Measurements from ENCODE around the gene GBF1. TPM values are rescaled to one million over a fixed set of nuclear protein-coding genes. Genes with fewer than 3 reads are reported as not detected.

Gene GBF1
- total RNA-seq, 1 experiment from 2014 or later: 23.7 TPM

- Histone ChIP-seq H3K4me2 (ENCODE audit: insufficient read depth, insufficient read length, low read length) (no peak overlapping the region), H2BK15ac (ENCODE audit: low read depth, low read length) (no peak overlapping the region), H4K20me1 (ENCODE audit: control insufficient read depth, insufficient read depth, insufficient read length) (no peaks in the 10 kb centered on the region), H3K4me1 (ENCODE audit: insufficient read depth, low read length) (no peaks in the 10 kb centered on the region), H2BK5ac (ENCODE audit: insufficient read length, low read length) (no peak overlapping the region), H4K8ac (replicated peaks; ENCODE audit: insufficient read length, low read depth, low read length) (no peak overlapping the region), H3K23ac (ENCODE audit: insufficient read length, low read depth, low read length) (no peak overlapping the region), H4K91ac (ENCODE audit: insufficient read length, low read depth, low read length) (no peak overlapping the region), H3K56ac (ENCODE audit: insufficient read length, low read depth, low read length) (no peak overlapping the region), H3K9me3 (ENCODE audit: control insufficient read depth, low read depth, low read length) (no peaks in the 10 kb centered on the region), H2BK20ac (ENCODE audit: low read depth, low read length, poor library complexity, severe bottlenecking) (no peak overlapping the region), H2BK12ac (ENCODE audit: insufficient read length, low read depth, low read length) (no peak overlapping the region), H3K79me1 (ENCODE audit: insufficient read depth, low read depth, low read length, poor library complexity, severe bottlenecking) (no peaks in the 10 kb centered on the region), H4K5ac (ENCODE audit: insufficient read length, low read depth, low read length) (no peak overlapping the region), H2AK5ac (ENCODE audit: insufficient read length, low read length) (no peak overlapping the region), H3K4ac (ENCODE audit: low read depth, low read length) (no peak overlapping the region), H2AFZ (ENCODE audit: low read length) (no peak overlapping the region), H3K23me2 (ENCODE audit: insufficient read length, low read depth, low read length, poor library complexity, severe bottlenecking) (no peaks in the 10 kb centered on the region), H3K27ac (ENCODE audit: insufficient read length, low read depth, low read length) (no peak overlapping the region), H3K14ac (ENCODE audit: insufficient read depth, low read length) (no peak overlapping the region), H3K9ac (ENCODE audit: extremely low read depth, insufficient read length, low read length) (no peak overlapping the region), H3K79me2 (ENCODE audit: insufficient read depth, low read length) (no peaks in the 10 kb centered on the region), H2BK120ac (ENCODE audit: low read depth, low read length, poor library complexity, severe bottlenecking) (no peak overlapping the region), H3K27me3 (ENCODE audit: insufficient read depth, low read length) (no peaks in the 10 kb centered on the region), H3T11ph (ENCODE audit: low read length) (no peak overlapping the region), H3K18ac (ENCODE audit: insufficient read length, low read depth, low read length) (no peak overlapping the region)
- no peak for DNase-seq
- Mint-ChIP-seq H3K4me3 (no peak overlapping the region), H3K4me1 (no peaks in the 10 kb centered on the region), H3K27ac (no peak overlapping the region), H3K9me3 (no peaks in the 10 kb centered on the region), H3K36me3 (ENCODE audit: insufficient read depth in 1 of 3, low read depth in 3 of 3) (no peaks in the 10 kb centered on the region), H3K27me3 (ENCODE audit: low read depth) (no peaks in the 10 kb centered on the region)
- TF ChIP-seq, protein P1, sequence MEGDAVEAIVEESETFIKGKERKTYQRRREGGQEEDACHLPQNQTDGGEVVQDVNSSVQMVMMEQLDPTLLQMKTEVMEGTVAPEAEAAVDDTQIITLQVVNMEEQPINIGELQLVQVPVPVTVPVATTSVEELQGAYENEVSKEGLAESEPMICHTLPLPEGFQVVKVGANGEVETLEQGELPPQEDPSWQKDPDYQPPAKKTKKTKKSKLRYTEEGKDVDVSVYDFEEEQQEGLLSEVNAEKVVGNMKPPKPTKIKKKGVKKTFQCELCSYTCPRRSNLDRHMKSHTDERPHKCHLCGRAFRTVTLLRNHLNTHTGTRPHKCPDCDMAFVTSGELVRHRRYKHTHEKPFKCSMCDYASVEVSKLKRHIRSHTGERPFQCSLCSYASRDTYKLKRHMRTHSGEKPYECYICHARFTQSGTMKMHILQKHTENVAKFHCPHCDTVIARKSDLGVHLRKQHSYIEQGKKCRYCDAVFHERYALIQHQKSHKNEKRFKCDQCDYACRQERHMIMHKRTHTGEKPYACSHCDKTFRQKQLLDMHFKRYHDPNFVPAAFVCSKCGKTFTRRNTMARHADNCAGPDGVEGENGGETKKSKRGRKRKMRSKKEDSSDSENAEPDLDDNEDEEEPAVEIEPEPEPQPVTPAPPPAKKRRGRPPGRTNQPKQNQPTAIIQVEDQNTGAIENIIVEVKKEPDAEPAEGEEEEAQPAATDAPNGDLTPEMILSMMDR (conservative IDR thresholded peaks at IDR 0.05): no peak
- no CpG with 5 or more reads among the region's 3 CpGs for WGBS (ENCODE audit: extremely low coverage, insufficient read length, low lambda C conversion rate)
Measured at GRCh38 chr10:102281102-102281487, 35.8 kb downstream of the GBF1 start.
